NCI-H2196 treated with DMSO at 0.1 percent for 48 hours (cell line): ENCODE data around the gene ABCC1.
"Not testable (repeated sequence)": the region's sequence is repeated elsewhere in the genome, so short reads cannot be mapped to it uniquely, and the experiment has no call there.

ENCODE experiments used
- DNase-seq: peaks from one replicate; lab custom pipeline; 2025; ENCODE audit not compliant: unreplicated experiment; lab: John Stamatoyannopoulos, UW

Gene ABCC1

DNA sequence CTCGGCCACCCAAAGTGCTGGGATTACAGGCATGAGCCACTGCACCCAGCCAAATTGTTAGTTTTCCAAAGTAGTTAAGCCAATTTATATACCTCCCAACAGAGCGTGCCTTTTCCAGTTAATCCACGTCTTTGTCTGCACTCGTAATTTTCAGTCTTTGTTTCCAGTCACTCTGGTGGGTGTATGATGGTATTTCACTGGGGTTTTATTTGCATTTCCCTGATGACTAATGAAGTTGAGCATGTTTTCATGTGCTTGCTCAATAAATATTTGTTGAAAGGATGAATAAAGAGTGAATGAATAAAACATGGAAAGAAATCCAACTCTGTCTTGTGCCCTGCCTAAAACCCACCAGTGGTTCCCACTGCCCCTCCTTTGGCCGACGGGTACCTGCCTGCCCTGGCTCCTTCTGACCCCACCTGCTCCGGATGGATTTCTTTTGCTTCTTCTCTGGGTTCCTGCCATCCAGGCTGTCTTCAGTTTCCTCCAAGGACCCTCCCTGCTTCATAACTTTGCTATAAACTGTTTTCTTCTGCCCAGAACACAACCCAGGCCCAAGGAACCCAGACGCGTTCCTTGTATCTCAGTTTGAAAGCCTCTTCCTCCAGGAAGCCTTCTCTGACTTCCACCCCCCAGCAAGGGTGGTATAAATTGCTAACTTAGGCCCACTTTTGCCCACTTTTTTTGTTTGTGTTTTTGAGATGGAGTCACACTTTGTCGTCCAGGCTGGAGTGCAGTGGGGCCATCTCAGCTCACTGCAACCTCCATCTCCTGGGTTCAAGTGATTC lies 3.0 kb upstream of the ABCC1 start:
- DNase-seq = no peak

DNA sequence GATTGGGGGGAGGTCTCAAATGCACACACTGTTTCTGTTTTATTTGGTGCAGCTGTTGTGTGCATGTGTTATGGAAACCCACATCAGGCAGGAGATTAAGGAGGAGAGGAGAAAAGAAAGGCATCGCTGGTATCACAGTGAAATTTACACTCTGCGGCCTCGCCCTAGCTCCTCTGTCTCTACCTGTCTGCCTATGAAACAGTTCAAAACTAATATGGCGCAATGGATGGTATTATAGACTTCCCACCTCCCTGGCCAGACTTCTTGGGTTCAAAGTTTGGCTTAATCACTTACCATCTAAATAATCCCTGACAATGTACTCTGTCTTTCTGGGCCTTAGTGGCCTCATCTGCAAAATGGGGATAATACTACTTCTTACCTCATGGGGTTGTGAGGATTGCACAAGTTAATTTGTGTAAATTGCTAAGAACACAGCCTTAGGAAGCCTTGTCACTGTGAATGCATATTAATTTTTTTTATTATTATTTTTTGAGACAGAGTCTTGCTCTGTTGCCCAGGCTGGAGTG lies 1.4 kb upstream of the ABCC1 start:
- DNase-seq = no peak

DNA sequence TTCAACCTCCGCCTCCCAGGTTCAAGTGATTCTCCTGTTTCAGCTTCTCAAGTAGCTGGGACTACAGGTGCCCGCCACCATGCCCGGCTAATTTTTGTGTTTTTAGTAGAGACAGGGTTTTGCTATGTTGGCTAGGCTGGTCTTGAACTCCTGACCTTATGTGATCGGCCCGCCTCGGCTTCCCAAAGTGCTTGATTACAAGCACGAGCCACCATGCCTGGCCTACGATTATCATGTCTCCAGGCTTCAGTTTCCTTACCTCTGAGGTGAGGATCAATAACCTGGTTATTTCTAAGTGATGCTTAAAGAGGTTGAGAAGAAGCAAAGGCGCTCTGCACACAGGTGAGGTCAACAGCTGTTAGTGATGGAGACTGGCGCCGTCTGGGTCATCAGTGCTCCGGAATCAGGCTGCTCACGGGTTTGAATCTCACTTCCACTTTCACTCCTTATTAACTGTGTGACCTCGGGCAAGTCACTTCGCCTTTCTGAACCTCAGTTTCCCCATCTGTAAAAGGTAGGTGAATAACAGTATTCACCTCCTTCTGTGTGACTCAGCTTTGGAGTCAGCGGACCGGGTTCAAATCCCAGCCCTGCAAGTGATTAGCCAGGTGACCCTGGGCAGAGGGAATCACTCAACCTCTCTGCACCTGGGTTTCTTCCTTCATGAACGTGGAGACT lies 745 bp upstream of the ABCC1 start:
- DNase-seq = no peak

DNA sequence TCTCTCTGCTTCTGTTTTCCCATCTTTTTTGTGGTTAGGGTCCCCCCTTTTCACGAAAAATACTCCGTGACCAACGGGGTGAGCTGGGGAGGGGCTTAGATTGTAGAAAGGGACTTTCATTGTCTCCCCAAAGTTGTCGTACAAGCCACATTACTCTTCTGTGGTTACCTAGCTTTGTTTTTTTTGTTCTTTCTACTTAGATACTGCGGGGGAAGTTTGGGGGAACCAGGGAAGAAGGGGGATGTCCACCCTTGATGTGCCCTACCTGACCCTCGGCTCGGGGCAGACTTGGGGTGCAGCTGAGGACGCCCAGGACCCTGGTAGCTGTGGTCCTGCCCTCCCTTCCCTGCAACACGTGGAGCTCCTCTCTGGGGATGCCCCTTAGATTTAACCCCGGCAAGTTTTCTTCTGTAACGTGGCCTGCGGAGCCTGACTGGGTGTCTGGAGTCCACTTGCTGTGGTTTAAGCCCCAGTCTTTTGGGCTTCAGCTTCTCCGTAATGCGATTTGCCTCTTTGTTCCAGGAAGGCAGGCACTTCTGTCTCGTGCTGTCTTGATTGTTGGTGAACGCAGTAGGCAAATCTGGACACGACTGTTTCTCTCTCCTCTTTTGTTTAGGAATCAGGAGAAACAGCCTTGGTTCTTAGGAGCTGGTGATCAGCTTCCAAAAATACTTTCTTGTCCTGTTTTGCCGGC lies 892 bp downstream of the ABCC1 start:
- no peak for DNase-seq

DNA sequence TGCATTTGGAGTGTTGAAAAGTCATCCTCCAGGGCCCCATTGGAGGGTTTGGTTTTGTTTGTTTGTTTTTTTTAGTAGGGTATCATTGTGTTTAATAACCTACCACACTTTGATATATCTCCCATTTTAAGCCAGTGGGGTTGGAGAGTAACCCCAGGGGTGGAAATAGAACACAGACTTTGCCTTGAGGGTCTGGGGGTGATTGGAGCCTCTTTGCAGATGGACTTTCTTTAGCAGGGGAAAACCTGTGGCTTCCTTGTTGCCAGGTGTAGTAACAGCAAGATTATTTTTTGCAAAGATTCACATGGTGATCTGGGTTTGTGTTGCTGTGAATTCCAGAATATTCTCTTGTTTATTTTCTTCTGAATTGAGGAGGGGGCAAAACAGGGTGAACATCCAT lies 1.5 kb downstream of the ABCC1 start:
- DNase-seq = no peak

DNA sequence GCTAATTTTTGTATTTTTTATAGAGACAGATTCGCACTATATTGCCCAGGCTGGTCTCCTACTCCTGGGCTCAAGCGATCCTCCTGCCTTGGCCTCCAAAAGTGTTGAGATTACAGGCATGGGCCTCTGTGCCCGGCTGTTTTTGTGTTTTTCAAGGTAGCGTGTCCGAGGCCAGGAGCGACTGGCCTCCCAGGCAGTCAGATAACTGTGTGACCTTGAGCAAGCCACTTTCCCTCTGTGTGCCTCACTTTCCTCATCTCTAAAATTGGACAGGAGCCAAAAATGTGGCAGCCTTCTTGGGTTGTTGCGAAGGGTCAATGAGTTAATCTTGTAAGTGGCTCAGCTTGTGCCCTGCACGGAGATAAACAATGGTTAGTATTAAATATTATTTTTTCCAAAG lies 2.4 kb downstream of the ABCC1 start:
- no peak for DNase-seq

DNA sequence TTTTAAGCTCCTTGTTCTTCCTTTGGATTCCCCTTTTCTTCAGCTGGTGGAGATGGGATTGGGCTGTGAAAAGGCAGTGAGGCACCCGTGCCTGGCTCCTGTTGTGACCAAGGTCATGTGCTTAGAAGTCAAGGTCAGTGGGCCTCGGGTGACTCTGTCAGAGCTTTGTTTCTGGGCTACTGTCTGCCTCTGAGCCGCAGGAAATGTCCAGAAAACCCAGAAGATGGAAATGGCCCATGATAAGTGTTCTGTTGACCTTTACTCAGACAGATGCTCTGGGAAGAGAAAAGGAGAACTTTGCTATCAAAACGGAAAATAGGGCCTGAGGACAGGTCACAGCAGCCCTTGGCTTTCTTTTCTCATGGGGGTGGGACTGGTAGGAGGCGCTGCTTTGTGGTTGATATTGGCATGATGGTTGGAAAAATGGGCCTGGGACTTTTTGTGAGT lies 2.9 kb downstream of the ABCC1 start:
- no peak for DNase-seq

DNA sequence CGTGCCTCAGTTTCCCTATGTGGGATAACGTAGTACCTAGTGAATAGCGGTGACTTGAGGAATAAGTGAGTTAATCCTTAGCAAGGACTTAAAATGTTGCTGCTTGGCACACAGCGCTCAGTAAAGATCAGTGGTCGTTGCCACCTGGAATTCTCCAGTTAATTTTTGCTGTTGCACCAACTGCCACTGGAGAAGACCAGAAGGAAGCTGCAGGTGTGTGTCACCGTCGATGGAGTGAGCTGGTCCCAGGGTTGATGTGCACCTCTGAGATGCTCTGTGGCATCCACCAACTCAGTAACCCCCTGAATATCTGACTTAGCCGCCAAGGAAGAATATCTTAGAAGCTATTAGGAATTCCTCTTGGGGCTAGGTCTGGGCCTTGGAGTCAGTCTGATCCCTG lies 4.1 kb downstream of the ABCC1 start:
- no peak for DNase-seq

DNA sequence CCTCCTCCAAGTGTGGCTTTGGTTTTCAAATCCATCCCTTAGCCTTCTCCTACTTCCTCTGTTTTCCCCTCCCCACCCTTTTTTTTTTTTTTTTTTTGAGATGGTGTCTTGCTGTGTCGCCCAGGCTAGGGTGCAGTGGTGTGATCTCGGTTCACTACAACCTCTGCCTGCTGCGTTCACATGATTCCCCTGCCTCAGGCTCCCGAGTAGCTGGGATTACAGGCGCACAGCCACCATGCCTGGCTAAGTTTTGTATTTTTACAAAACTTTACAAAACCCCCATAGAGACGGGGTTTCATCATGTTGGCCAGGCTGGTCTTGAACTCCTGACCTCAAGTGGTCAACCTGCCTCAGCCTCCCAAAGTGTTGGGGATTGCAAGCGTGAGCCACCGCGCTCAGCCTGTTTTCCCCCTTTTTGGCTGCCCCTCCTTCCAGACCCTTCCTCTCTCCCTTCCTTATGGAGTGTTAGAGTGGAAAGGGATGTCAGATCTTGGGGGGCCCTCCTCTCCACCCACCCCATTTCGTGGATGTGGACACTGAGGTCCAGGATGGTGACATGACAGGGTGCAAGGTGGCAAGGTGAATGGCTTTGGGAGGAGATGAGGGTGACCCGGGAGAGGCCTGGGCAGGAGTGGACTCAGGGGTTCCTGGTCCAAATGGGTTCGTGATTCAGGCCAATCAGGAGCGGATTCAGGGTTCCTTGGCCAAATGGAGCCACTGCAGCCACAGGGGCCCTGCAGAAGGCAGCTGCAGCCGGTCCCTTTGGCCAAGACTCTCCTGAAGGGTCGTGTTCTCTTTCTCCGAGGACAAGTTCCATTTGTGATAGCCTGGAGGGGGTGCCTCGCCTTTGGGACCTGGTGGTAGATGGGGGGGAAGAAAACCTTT lies 4.8 kb downstream of the ABCC1 start:
- no peak for DNase-seq

DNA sequence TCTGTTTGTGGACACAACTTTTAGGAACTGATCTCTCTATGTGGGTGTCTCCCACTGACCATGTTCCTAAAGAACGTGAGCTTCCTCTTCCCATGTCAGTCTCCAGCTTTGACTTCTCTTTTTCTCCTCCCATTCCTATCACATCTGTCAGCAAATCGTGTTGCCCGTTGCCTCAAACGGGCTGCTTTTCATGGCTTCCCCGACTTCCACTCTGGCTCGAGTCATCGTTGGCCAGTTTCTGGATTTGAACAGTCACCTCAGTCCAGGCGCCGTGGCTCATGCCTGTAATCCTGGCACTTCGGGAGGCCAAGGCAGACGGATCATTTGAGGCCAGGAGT lies 5.4 kb downstream of the ABCC1 start:
- no peak for DNase-seq

DNA sequence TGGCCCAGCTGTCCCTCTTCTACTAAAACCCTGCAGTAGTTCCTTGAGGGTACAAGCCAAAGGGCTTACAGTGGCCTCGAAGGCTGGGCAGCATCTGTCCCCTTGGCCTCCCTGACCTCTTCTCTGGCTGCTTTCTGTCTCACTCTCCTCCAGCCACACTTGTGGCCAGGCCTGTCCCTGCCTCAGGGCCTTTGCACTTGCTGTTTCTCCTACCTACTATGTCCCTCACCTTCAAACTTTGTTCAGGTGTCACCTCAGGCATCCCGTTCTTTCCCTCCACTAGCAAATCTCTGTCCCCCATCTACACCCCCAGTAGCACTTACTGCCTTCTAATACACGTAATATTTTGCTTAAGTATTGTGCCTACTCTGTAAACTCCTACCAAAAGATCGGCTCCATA lies 6.0 kb downstream of the ABCC1 start:
- no peak for DNase-seq

DNA sequence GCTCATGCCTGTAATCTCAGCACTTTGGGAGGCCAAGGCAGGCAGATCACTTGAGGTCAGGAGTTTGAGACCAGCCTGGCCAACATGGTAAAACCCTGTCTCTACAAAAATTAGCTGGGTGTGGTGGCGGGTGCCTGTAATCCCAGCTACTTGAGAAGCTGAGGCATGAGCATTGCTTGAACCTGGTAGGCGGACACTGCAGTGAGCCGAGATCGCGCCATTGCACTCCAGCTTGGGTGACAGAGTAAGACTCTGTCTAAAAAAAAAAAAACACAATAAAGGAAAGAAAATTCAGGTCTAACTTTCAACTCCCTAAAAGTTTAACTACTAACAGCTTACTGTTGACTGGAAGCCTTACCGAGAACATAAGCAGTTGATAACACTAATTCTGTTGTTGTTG lies 6.7 kb downstream of the ABCC1 start:
- not testable (repeated sequence) for DNase-seq

DNA sequence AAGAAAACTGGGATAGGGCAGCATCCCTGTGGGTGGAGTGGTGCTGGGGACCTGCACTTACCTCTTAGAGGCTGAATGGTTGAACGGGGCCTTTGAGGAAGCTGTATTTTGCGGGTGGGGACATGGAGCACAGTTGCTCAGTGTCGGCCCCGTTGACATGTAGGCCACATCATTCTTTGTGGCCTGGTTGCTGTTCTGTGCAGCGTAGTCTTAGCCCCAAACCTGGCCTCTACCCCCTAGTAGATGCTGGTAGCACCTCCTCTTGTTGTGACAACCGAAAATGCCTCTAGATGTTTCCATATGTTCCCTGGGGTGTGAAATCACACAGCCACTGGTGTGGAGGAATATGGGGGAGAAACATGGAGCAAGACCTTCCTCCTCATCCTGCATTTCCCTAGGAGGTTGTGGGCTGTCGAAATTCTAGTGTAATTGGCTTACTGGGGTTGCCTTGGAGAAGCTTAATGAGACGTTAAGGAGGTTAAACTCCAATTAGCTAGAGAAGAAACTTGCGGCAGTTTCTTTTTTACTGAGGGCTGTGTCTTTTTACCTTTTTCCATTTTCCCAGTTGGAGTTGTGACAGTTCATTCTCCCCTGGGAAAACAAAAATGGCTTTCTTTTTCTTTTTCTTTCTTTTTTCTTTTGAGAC lies 9.4 kb downstream of the ABCC1 start:
- DNase-seq = no peak

DNA sequence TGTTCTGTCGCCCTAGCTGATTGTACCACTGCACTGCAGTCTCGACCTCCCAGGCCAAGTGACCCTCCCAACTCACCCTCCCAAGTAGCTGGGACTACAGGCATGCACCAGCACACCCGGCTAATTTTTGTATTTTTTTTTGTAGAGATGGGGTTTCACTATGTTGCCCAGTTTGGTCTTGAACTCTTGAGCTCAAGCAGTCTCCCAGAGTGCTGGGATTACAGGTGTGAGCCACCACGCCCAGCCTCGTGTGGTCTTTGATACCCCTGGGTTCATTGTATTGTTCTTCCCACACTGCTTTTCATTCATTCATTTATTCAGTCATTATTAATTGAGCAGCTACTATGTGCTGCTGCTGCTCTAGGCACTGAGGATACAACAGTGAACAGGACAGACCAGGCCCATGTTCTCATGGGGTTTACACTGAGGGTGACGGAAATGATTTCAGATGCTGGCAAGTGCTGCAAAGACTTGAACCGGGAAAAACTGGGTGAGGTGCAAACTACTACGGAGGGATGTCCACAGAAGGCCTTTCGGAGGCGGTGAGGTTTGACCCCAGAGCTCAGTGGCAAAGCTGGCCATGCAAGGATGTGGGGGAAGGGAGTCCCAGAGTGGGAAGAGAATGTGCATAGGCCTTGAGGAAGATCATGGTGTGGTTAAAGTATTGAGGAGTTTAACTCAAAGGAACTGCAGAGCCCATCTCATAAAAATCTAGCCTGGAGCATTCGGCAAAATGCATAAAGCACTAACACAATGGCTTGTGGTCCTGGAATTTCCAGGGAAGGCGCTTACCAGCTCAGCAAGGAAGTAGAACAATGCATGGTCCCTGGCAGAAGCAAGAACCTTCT lies 10.9 kb downstream of the ABCC1 start:
- DNase-seq = no peak

DNA sequence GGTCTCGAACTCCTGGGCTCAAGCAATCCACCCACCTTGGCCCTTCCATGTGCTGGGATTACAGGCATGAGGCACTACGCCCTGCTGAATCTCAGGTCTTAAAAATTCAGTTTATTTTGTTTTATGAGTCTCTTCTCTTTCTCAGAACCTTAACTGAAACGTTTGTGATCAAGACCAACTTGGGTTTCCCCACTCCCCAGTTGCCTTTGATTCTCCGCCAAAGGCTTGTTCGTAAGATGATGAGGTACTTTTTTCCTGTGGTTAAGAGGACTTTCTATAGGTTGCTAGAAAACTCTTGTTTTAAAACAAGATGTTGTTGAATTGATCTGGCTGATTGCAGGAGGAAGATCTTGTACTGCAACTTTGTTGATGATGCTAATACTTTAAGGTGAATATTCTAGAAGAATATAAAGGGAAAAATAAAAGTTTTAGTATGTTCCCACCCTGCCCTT lies 11.7 kb downstream of the ABCC1 start:
- no peak for DNase-seq

DNA sequence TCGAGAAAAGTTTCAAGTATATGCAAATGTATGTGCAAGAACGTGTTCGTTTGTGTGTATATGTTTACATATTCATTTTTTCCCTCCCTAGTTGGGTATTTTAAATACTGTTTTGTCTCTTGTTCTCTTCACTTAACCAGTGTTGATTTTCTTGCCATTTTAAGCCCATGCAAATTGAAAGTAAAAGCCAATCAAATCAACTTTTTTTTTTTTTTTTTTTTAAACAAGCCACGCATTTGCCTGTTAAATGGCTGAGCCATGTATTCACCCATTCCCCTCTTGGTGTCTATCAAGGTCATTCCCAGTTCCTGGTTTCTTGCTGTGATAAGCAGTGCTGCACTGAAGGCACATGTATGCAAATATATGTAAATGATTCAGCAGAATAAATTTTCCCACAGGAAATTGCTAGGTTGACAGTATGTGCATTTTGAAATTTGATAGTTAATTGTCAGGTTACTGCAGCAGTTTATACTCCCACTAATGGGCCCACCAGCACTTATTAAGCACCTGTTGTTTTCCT lies 12.2 kb downstream of the ABCC1 start:
- DNase-seq = no peak

DNA sequence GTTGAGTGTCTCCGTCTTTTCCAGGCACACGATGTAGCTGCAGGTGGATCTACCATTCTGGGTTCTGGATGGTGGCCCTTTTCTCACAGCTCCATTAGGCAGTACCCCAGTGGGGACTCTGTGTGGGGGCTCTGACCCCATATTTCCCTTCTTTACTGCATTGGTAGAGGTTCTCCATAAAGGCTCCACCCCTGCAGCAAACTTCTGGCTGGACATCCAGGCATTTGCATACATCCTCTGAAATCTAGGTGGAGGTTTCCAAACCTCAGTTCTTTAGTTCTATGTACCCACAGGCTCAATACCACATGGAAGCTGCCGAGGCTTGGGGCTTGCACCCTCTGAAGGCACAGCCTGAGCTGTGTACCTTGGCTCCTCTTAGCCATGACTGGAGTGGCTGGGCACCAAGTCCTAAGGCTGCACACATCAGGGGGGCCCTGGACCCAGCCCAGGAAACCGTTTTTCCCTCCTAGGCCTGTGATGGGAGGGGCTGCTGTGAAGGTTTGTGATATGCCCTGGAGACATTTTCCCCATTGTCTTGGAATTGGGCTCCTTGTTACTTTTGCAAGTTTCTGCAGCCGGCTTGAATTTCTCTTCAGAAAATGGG lies 14.0 kb downstream of the ABCC1 start:
- DNase-seq = no peak

DNA sequence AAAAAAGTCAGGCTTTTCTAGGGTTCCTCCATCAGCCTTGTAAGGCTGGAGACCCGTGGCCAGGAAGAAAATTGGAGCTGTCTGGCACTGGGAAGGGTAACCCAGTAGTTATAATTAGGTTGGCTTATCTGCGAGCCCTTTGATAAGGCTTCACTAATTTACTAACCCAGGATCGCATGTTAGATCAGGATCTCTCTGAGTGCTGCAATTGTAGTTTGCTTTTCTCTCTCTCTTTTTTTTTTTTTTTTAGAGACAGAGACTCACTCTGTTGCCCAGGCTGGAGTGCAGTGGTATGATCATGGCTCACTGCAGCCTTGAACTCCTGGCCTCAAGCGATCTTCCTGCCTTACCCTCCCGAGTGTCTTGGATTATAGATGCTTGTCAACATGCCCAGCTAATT lies 17.0 kb downstream of the ABCC1 start:
- no peak for DNase-seq
